HG02938 (cell line): Measurements from ENCODE around the gene POU2AF1.

ENCODE experiments used
- ATAC-seq: cut with Tn5 transposase; IDR thresholded peaks from one replicate; pipeline ENCODE4 v1.9.1; 2021; ENCODE audit warnings: mild to moderate bottlenecking, moderate library complexity; ENCODE audit not compliant: unreplicated experiment

Gene POU2AF1

GRCh38 chr11:111362887-111363411 is 16.1 kb downstream of the POU2AF1 start:
- no peak for ATAC-seq

DNA sequence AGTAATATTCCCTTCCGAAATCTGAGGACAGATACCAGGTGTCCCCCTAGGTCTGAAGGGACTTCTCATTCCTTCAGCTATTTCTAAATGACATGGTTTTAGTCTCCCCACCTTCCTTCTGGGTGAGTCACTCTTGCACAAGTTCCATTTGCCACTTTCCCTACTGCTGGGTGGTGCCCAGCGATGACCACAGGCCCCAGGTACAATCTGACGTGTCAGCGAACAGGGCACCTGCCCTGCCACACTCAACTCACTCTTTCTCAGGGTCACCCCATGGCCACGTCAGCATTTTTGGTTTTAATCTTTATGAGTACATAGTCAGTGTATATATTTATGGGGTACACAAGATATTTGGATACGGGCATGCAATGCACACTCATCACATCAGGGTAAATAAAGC is 17.2 kb downstream of the POU2AF1 start:
- no peak for ATAC-seq

DNA sequence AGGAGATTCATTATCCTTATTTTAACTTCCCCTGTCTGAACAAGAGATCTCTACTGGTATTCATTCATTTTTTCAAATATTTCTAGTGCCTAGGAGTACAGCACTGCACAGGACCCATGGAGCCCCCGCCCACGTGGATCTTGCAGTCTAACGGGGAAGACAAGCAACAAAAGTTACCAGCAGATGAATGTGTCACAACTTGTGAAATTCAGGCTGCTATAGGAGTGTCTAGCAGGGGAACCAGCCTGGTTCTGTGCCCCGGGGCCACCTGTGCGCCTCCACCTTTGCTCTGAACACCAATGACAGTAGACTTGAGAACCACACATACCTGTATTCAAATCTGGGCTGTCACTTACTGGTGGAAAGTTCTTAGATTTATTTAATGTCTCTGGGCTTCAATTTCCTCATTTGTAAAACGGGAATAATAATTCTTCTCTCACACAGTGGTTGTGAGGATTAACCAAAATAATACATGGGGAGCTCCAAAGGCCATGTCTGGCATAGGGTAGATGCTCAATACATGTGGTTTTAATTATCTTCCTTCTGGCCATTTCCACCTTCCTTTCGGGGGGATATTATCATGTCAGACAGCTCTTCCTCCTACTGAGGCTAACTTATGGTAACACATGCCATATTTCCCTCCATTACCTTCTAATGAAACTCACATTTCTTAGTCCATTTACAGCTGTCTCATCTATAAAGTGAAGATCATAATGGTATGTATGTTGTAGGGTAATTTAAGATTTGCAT is 17.8 kb downstream of the POU2AF1 start:
- no peak for ATAC-seq

GRCh38 chr11:111360150-111361043 is 18.7 kb downstream of the POU2AF1 start:
- ATAC-seq: no peak

DNA sequence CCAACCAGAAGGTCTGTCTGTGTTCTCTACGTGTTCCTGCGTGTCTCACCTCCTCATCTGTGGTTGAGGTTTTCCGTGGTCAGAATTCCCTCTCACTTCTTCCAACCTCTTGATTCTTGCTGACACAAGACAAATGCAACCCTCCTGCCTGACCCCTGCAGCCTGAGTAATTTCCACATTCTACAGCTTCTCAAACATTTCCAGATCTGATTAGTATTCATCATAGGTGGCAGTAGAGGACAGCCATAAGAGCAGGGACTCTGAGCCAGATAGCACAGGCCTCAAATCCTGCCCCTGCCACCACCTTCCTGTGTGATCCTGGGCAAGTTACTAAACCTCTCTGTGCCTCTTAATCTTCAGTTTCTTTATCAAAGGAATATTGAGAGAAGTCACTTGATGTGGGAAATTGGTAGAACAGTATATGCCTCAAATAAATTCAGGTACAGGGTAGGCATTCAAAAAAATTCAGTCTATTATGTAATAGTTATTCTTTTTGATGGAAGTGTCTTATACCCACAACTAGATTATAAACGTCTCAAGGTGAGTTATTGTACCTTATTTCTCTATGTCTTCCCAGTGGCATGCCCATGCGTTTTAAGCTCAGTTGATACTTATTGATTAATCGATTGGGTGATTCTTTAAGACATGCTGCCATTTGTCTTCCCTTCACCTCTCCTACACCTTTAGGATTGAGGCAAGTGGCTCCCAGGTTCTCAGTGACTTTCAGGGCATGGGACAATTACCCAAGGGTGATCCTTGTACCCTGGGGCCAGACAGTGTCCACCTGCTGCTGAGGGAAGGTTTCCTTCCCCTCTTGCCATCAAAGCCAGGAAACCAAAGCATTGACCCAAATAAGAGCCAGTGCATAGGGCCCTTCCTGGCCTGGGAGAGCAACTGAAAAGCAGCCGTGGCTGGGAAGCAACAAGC is 19.6 kb downstream of the POU2AF1 start:
- no peak for ATAC-seq

- ATAC-seq: no peak
Observed at GRCh38 chr11:111358038-111359001, 20.8 kb downstream of the POU2AF1 start.

DNA sequence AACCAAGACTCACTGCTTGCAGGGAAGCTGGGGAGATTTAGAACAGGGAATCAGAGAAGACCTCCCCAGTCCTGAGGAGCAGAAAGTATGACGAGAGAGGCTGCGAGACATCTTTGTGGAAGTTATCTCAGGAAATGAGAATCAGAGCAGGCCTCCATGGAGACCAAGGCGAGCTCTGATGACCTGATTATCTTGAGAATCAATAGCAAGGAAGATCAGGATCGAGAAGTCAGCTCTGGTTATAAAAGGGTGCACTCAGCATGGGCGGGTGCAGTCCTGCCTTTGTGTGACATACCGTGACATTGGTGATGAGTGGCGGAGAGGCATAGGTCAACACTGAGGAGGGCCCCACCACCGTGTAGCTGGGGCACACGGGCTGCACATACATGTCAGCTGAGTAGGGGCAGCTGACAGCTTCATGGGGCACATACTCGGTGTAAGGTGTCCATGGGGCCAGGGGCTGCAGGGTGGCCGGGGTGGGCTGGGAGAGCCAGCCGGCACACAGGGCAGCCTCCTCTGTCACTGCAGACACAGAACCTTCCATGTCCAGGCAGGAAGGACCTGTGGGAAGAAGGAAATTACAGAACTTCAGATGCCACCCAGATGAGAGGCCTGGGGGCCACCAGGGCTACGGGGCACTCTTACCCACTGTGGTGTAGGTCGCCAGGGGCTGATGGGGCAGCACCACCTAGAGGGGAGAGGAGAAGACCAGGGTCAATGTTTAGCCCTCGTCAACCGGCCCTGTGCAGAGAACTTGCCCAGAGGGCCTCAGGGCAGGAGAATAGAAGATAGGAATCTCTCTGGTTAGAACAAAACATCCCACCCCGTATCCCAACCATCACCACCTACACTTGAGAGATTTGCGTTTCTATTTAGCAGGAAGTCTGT is 21.7 kb downstream of the POU2AF1 start:
- no peak for ATAC-seq

- no peak for ATAC-seq
Observed at GRCh38 chr11:111356660-111357048, 22.4 kb downstream of the POU2AF1 start.

DNA sequence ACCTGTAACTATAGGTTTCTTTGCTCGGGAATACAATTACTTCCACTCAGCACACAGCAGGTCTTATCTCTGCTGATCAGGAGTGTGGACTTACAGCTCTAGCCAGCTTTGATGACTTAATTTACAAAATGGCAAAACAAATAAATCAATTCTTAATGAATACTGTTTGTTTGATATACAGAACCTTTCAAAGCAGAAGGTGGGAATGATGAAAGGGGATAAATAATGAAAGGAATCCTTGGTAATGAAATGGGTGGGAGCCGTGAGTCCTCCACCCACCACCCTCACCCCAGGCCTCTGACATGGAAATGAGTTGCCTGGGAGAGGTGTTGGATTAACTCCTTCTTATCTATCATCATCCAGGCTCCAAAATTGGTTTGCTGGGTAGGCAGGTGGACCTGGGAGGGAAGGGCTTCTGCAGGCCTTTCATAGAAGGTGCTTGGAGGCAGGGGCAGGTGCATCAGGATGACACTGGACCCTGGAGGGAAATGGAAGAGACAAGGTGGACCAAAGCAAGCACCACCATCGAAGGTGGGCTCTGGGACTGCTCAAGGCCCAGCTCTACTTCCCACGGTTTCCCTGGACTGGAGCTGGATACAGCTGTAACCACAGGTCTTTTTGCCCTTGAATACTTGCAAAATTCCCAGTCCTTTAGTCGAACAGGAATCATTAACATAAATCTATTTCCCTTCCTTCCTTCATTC is 23.0 kb downstream of the POU2AF1 start:
- no peak for ATAC-seq

DNA sequence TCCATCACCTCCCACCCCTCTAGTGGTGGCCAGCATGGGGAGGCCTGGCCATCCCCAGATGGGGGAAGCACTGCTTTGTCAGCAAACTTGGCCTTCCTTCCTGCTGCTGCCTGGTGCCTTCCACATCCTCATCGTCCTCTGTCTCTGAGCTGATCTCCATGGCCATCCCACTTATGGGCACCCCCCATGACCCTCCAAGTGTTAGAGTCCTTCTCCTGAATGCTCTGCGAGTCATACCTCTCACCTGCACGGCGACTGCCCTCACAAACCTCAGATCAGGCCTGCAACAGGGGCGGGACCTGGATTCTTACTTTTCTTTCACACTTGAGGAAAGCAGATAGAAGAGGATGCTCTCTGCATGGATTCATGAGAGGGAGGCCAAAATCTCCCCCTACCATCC is 24.0 kb downstream of the POU2AF1 start:
- no peak for ATAC-seq

- no peak for ATAC-seq
Observed at GRCh38 chr11:111354601-111354891, 24.5 kb downstream of the POU2AF1 start.

GRCh38 chr11:111353776-111354600 is 25.1 kb downstream of the POU2AF1 start:
- no peak for ATAC-seq

GRCh38 chr11:111352935-111353710 is 26.0 kb downstream of the POU2AF1 start:
- no peak for ATAC-seq

- ATAC-seq: no peak
Observed at GRCh38 chr11:111352231-111352746, 26.8 kb downstream of the POU2AF1 start.

GRCh38 chr11:111351374-111352055 is 27.6 kb downstream of the POU2AF1 start:
- ATAC-seq: no peak

GRCh38 chr11:111350811-111351210 is 28.3 kb downstream of the POU2AF1 start:
- ATAC-seq: no peak
